Hematopoietic multipotent progenitor cell (in vitro differentiated cells): ENCODE data around the gene GSAP. TPM values are rescaled to one million over a fixed set of nuclear protein-coding genes. Genes with fewer than 3 reads are reported as not detected.

ENCODE experiments used
- DNase-seq, 3 donors: peaks; one replicate each; pipeline ENCODE4 v3.0.0-alpha.2; 2011 to 2015; ENCODE audit warnings: low read depth in 2 of 3, low spot score in 2 of 3
- total RNA-seq: library from RNA; depleted of rRNA; stranded (reverse); fragments of >200 nt; gene quantifications from one replicate; pipeline ENCODE4 v1.2.3, GENCODE V29; 2012

The GSAP gene
- total RNA-seq, 1 donor: 17.2 TPM

DNA sequence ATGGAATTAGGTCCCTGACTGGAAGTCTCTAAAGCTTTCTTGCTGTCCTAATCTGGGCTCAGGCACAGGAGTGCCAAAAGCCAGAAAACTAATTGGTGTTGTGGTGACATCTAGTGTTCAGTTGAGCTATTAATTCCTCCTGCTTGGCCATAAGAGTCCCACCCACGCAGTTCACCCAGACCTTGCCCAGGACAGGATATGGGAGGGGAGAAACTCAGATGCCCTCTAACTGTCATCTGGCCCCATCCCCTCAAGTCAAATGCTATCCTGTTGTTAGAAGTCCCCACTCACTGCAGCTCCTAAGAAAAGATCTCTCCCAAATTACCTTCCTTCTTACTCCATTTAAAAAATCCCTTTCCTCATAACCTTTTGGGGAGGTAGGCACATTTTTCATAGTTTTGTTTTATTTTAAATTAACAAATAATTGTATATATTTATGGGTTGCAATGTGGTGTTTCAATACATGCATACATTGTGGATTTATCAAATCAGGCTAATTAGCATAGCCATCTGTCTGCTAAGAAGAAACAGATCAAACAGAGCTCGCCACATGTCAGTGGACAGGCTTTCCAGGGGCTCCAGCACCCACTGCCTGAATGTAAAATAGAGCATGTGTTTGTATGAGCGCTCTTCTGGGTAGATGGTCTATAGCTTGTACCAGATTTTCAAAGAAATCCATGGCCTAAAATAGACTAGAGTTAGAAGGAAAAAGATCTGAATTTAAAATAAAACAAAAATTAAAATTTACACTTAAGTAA lies 84.0 kb downstream of the GSAP start:
- peak in 2 of 3 donors; percentile 79 to 88 for DNase-seq

DNA sequence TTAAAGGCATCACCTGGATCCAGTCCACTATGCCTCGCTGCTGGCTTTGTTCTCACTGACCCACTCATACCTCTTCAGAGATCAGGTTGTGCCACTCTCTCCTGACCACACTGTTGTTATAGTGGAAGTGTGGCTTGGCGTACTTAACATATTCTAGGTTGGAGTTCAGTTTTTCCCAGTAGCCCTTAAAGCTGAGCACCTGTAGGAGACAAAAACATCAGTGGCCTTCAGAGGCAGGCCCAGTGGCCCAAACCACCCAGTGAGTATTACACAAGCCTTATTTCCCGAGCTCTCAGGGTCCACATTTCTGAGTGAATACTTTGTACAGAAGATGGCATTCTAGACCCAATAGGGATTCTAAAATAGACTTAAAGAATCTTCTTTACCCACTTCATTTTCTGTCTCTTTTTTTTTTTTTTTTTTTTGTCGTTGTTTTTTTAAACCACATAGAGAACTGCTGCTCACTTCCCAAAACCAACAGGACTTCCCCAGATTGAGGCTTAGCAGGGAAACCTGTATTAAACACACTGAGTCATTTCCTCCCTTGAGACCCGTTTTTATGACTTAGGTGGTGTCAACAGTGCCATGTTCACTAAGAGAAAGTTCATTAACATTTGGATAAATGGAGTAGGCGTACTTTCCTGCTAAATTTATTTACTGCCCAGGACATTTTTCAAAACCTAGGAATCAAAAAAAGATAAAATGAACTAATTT lies 85.8 kb downstream of the GSAP start:
- peak in 2 of 3 donors; percentile 84 to 87 for DNase-seq

DNA sequence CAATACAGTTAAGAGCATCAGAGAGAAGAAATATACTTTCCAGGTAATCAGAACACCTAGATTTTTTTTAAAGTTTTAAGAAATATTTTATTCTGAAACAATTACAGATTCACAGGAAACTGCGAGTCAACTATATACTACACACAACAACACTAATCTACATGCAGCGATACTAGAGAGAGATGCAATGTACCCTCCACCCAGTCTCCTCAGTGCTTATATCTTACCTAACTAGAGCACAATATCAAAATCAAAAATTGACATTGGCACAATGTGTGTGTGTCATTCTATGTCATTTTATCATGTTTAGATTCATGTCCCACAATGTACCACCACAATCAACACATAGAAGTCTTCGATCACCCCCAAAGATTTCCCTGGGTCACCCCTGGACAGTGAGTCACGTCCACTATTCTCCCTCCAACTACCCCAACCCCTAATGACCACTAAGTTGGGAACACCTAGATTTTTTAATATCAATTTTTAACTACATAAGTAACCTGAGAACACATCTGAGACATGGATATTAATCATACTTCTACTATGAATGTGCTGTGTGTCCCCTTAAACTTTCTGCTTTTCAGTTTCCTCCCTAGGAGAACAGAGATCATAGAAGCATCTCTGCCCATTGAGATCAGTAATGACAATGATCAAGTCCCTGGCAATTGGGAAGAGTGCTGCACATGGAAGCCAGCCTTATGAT lies 86.5 kb downstream of the GSAP start:
- DNase-seq: no peak

DNA sequence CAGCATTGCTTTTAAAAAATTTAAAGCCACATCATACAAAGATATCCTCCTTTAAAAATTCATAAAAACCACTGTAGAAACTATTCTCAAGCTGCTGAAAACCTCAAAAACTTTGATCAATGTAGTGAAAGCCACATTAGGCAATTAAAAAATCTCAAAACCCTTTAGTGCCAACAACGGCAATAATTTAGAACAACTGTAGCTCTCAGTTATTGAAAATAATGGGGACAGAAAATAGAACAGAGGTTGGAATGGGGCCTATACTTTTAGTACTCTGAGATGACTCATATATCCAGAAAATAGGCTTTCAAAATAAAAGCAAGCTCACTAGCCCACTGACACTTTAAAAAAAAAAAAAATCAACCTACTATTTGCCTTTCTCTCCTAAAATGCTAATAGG lies 87.5 kb downstream of the GSAP start:
- no peak for DNase-seq

DNA sequence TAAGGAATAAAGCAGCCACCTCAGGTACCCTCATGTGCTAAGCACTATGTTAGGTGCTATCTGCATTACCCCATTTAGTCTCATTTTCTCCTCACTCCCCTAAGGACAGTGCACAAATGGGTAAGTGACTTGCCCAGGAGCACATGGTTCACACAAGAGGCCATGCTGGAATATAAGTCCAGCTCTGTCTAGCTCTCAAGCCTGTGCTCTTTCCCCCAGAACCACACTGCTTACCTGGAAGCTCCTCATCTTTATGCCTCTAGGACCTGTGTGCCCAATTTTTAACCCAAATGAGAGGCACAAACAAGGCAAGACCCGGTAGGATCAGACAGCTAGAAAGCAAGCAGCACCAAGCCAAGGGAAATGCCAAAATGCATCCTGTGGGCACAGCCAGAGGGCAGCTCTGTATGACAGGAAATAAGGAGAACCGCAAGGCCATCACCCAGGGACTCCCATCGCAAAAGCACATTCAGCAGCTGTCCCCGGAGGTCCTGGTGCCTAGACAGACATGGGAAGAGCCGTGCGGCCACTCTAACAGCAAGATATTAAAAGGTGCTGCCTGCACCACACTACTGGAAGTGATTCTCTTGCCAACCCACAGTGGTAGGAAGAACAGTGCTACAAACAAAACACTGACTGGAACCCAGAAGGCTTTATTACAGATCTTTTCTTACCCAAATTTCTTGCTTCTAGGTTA lies 88.1 kb downstream of the GSAP start:
- peak in 1 of 3 donors; percentile 31 for DNase-seq

DNA sequence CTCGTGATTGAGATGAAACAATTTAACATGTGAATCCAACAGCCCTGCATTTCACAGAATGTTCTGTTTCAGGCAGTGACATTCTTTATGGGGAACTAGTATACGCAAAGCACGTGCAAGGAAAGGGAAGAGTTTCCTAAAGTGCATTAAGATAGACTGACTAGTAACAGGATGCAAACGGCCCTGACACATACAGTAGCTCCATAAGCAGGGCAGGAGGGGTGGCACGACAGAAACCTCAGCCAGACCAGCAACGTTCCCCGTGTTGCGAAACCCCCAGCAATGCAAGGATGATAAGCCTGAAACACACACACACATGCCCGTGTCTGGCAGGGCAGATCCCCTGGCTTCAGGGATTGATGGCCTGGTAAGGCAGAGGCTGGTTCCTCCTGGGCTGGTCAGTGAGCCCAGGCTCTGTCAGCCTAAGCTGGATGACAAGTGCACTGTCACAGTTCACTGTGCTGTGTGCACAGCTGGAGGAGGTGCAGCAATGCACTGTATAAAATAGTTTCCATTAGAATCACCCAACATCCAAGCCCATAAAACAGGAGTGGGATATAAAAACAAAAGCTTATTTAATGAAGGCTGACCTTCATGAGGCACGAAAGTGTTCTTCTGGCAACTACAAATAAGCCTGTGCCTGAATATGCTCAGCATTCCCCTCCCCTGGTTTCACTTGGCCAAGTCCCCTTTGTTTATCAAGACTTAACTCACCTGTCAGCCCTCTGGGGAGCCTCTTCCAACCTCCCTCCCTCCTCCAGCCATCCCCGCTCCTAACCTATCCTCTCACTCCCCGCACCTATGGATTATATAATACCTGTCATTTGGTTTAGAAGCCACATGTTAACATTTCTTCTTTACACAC lies 88.8 kb downstream of the GSAP start:
- peak in 2 of 3 donors; percentile 42 to 48 for DNase-seq

DNA sequence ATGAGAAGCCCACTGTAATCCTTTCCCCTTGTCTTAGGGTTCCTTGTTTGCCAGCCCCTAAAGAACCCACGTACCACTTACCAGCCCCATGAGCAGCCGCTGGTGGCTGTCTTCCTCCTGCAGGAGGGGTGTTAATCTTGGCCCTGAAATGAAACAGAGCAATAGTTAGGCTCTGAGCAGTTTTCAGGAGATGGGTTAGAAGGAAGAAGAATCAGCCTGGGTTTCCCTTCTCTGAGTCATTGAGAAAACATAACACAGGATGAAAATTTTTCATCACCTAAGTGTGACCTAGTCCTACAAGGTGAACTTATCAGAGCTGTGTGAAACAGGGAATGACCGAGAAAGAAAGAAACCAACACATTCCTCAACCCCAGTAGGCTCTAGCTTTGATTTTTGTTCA lies 90.0 kb downstream of the GSAP start:
- no peak for DNase-seq

DNA sequence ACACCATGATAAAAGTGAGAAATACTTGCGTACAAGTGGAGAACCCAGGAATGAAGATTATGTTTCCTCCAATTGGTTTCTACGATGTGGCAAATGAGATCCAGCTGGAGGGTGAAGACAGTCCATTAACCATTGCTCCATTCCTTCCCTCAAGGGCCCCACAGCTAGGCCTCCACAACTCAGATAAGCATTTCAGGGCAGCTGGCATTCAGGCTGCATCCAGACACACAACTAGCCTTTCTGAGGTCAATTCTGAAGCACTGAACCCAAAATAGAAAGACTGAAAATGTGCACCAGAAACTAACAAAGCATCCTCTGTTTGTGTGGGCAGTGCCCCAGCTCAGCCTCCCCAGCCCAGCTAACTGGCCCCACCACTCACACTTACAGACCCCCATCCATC lies 94.8 kb downstream of the GSAP start:
- DNase-seq: no peak

DNA sequence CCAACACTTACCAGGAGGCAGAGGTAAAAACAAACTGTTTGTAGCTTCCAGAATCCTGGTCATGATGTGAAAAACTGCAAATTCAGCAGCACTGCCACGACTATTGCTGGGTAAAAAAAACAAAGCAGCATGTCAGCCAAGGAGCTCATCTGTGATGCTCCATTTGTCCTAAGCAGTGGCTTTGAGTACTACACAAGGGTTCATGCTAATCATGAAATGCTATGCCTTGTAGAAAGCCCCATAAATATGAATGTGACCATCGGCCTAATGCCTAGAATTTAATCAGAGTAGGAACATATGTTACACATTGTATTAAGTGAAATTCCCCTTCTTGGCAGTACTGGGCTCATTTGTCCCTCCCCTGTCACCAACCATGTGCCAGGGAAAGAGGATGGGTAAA lies 95.4 kb downstream of the GSAP start:
- DNase-seq: no peak

DNA sequence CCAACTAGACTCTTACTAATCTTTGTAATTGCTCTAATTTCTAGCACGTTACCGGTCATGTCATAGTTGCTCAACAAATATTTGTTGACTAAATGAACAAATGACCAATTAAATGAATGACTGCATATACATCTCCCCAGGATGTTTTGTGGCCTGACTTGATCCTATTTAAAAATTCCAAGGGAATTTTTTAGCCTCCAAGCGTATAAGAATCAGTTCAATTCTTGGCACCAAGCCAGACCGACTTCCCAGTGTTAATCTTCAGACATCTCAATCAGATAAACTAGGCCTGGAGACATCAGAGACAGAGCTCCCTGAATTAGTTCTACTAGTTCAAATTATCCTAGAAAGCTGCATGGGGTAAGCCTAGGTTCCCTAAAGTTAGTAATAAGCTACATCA lies 96.0 kb downstream of the GSAP start:
- no peak for DNase-seq

DNA sequence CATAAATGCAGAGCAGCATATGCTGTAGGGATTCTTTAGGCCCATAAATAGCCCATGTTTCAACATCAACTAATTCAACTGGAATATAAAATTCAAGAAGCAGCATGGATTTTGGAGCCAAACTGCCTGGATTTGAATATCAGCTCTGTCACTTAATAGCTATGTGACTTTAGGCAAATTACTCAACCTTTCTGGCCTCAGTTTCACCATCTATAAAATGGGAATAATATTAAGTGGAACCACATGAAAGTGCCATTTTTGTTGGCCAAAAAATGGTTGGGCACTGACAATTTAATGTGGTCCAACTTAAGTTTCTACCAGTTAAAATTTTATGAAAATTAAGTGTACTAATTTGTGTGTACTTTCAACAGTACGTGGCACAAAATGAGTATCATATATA lies 98.1 kb downstream of the GSAP start:
- DNase-seq: no peak

DNA sequence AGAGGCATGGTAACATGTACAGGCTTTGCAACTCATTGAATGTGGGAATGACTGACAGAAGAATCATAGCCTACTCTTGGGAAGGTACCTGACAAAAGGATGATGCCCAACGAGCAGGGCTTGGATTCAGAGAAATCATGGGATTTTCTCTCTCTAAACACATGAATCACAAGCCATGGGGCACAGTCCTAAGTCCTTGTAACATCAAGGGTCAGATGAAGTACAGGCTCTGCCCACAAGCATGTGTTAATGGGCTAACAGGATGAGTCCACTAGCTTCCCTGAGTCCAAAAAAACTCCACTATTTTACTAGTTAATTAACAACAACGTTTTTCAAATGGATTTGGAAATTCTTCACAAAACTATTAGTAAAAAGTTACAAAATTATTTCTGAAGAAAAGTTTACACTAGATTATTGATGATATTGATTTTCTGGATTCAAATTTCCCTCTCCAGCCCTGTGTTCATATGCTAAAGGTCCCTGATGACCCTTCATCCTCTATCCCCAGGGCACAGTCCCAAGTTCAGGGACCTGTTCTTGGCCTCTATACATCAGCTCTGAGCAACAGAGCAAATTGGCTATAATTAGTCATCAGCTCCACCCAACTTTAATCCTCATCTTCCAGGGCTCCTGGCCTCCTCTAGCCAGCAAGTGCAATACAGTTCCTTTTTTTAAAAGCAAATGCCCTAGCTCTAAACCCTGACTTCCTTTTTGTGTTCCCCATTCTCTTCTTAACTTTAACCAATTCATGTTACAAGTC lies 99.8 kb downstream of the GSAP start:
- peak in 1 of 3 donors; percentile 42 for DNase-seq

DNA sequence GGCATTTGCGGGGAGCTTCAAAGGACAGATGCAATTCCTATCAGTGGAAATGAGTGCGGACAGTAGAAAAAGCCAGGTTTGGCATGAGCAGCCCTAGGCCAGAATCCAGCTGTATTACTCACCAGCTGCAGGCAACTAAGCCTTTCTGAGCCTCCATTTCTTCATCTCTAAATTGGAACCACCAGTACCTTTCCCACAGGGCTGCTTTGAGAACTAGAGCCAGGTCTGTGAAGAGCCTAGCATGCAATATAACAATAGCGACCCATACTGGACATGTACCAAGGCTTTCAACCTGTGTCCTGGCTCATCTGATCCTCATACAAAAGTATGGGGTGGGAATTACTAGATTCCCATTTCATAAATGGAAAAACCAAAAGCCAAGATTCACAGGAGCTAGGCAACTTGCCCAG lies 101.0 kb downstream of the GSAP start:
- no peak for DNase-seq

DNA sequence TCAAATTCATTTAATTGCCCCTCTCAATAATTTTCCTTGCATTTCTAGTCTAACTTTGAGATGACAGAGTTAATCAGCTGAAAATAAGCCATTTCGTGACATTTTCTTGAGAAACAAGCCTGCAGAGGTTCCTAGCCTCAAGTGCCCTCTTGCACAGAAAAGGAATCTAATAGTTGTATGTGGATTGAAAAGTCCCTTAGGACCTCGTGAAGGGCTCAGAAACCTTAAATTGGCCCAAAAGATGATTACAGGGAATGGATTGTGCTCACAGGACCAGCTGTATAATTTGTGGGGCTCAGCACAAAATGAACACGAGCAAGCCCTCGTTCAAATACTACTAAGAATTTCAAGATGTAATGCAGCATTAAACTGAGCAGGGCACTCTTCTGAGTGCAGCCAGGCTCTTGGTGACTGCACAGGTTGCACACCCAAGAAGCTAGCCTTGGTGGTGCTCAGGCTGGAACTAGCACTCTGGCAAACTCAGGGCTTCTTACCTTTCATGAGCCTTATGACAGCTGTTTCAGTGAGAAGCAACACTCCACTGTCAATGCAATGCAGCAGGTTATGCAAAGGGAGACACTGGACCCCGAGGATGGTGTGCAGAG lies 102.2 kb downstream of the GSAP start:
- no peak for DNase-seq

DNA sequence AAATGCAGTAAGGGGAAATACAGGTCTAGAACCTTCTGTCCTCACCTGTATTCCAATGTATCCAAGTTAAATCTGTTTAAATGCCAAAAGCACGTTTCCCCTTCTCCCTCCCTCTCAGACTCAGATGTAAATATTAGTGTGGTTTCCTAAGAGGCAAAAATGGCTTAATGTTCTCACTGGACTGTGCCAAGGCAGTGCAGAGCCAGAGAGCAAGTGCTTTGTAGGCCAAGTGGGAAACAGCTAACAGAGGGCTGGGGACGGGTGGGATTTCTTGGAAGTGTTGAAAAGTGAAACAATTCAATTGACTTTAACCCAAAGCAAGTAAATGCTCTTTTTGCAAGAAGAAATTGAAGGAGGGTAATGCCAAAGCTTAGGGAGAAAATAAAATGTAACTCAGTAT lies 103.1 kb downstream of the GSAP start:
- DNase-seq: no peak

DNA sequence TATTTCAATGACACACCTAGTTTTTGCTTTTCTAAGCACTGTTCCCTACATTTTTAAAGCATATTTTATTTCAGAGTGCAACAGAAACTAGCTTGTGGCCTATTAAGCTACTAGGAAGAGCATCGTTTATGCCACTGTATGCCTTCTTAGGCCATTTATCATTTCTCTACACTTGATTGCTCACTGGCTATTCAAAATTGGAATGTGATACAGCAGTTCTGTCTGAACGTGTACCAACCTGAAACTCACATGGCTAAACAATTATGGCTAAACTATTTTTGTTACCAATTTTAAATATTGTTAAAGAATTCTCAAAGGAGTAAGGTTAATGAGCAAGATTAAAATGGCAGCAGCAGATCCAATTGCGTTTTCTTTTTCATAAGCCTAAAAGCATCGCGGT lies 105.2 kb downstream of the GSAP start:
- no peak for DNase-seq

DNA sequence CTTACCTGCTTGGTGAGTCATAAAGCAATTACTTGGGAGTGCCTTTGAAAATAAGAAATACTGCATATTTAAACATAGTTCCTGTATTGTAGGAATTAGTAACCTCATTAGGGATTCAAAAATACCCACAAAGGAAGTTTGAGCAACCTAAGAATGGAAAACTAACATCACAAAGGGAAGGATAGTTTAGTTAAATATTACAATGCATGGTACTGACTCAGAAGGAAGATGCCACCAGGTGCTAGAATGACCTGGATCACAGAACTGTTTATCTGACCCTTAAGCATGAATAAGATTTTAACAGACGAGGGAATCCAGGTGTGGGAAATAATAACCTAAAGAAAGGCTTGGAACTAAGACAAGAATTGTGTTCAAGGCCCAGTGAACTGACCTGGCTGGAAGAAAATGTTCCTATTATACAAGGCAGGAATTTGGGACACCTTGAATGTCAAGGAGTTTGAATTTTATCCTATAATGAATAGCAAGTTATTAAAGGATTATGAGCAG lies 106.4 kb downstream of the GSAP start:
- DNase-seq: no peak

DNA sequence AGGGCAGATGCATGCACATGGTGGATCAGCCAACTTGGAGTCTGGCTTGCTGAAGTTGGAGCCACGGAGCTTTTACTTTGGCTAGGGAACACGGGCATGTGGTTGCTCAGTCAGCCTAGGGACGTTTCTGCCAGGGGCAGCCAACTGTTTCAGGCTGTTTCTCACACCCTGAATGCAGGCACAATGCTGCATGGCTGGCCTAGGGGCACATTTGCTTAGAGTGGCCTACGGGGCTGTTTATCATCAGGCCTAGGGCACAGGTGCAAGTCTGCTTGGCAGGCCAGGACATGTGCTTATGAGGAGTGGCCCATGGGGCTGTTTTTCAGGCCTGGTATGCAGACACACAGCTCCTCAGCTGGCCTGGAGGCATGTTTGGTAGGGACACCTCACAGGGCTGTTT lies 107.4 kb downstream of the GSAP start:
- DNase-seq: no peak
